Stimulated activated CD4-positive, alpha-beta T cell treated with anti-CD3 and anti-CD28 coated beads, Interleukin-1b, Interleukin-23, amount 100 ng/mL, for 24 hours (primary cell): ENCODE measurements around the gene INAFM1.

Experiments
- DNase-seq, 4 experiments: peaks; one replicate each; pipeline ENCODE4 v3.0.0-alpha.2; 2020; ENCODE audit warnings: low read depth in 4 of 4, low spot score in 1 of 4

Gene INAFM1

GRCh38 chr19:47274071-47274890, at the start of gene INAFM1:
Gene INAFM1 (plus strand): TSS chr19:47274885. CDS start chr19:47274920, 35 bp downstream.
- DNase-seq: peak; percentile 100

- peak in 3 of 4 experiments; percentile 69 to 75 (median 71) for DNase-seq
These were observed 48.8 kb upstream of the INAFM1 start for GRCh38 chr19:47225746-47226425.

- no peak for DNase-seq
These were observed 48.0 kb upstream of the INAFM1 start for GRCh38 chr19:47226426-47227351.

GRCh38 chr19:47227352-47228167, 47.1 kb upstream of the INAFM1 start:
- DNase-seq: no peak

GRCh38 chr19:47228168-47228936, 46.3 kb upstream of the INAFM1 start:
- no peak for DNase-seq

GRCh38 chr19:47228937-47229675, 45.6 kb upstream of the INAFM1 start:
- DNase-seq: no peak

- no peak for DNase-seq
These were observed 45.0 kb upstream of the INAFM1 start for GRCh38 chr19:47229676-47230053.

- peak in 3 of 4 experiments; percentile 60 to 69 (median 61) for DNase-seq
These were observed 44.4 kb upstream of the INAFM1 start for GRCh38 chr19:47230054-47230920.

- no peak for DNase-seq
These were observed 43.8 kb upstream of the INAFM1 start, which contains the start of gene BBC3 for GRCh38 chr19:47230921-47231214. Gene BBC3 (minus strand): TSS chr19:47231199. CDS start chr19:47228431, 2,768 bp downstream.

- DNase-seq: peak in 3 of 4 experiments; percentile 73 to 85 (median 81)
These were observed 43.2 kb upstream of the INAFM1 start for GRCh38 chr19:47231215-47232054.

- no peak for DNase-seq
These were observed 42.1 kb upstream of the INAFM1 start for GRCh38 chr19:47232422-47233211.

GRCh38 chr19:47236072-47236675, 38.5 kb upstream of the INAFM1 start:
- DNase-seq: no peak

GRCh38 chr19:47239152-47239551, 35.5 kb upstream of the INAFM1 start:
- DNase-seq: no peak

GRCh38 chr19:47239610-47240296, 34.9 kb upstream of the INAFM1 start:
- no peak for DNase-seq

- no peak for DNase-seq
These were observed 34.1 kb upstream of the INAFM1 start for GRCh38 chr19:47240556-47240955.
